Measurements from ENCODE around the gene PRKG1. TPM values are rescaled to one million over a fixed set of nuclear protein-coding genes. Genes with fewer than 3 reads are reported as not detected.

Gene PRKG1
- total and polyA plus RNA-seq, 2 of the 8 experiments (the other 6 are each of a cell fraction or from before 2014, with no cell fraction given) = 4.2 to 15.2 TPM

DNA sequence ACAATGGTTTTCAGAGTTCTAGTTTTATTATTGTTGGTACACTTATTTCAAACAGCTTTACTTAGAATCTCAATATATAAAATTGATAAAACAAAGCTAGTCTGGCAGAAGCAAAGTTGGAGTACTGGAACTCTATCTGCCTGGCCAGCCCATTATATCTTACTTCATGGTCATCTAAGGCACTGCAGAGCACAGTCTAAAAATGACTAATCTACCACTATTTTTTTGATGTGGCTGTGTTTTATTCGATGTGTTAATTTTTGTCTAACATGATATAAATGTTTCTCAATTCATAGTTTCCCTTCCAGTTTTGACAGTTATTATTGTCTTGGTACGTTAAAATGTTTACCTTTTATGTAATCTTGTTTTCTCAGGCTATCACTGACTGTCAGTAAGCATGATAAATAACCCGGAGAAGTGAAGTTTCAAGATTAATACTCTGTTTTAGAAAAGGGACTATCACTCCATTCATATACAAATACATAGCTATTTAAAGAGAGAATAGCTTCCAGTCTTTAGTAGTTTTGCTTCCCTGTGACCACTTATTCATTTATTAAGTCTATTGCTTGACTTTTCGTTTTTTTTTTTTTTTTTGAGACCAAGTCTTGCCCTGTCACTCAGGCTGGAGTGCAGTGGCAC lies 685.7 kb downstream of the PRKG1 start:
- no peak overlapping the region for H3K18ac ChIP-seq (ENCODE audit: extremely low read depth, low read length)
- no peak overlapping the region for H2BK120ac ChIP-seq (replicated peaks; ENCODE audit: low read depth, low read length)
- no peaks in the 10 kb centered on the region; a peak in 1 of 8 replicates for H3K36me3 ChIP-seq (ENCODE audit: control insufficient read depth in 2 of 4, insufficient read depth in 4 of 4, low read length in 3 of 4)
- DNase-seq (ENCODE audit: low read depth in 1 of 2, low spot score in 2 of 2) (no peak), FAIRE-seq (no peak)
- no peaks in the 10 kb centered on the region for H3K23me2 ChIP-seq (ENCODE audit: low read depth, low read length)
- no peaks in the 10 kb centered on the region for H3K9me3 ChIP-seq (ENCODE audit: insufficient read depth in 2 of 2, low read depth in 1 of 2, low read length in 1 of 2)
- H4K91ac ChIP-seq (replicated peaks; ENCODE audit: insufficient read length, low read length) = no peak overlapping the region
- H3K27me3 ChIP-seq (replicated peaks in 1 of 4; ENCODE audit: control insufficient read depth in 3 of 4, extremely low read depth in 1 of 4, insufficient read depth in 3 of 4, low read length in 3 of 4) = no peaks in the 10 kb centered on the region
- WGBS, 2 experiments (ENCODE audit: extremely low coverage in 1 of 2, insufficient coverage in 1 of 2, insufficient read length in 1 of 2, insufficient replicate concordance in 2 of 2, low coverage in 1 of 2, low lambda C conversion rate in 2 of 2, missing lambda C conversion rate in 1 of 2) = 84% methylated on average over 4 of the region's 4 CpGs; no CpG with 5 or more reads in 1 of the 2 experiments
- CTCF ChIA-PET (ENCODE audit: partially characterized antibody) = interaction anchor here (1.2 kb wide), 1 partner anchor 200 kb away, joined by 3 read pairs; no protein-coding TSS in a partner anchor
- no peak overlapping the region for H4K8ac ChIP-seq (ENCODE audit: extremely low read depth, insufficient read depth, low read length)
- no peak overlapping the region for H3K4me2 ChIP-seq (ENCODE audit: insufficient read depth in 1 of 2, low read depth in 2 of 2, low read length in 2 of 2)
- POLR2A ChIA-PET (ENCODE audit: partially characterized antibody) = no interaction called here
- H2AFZ ChIP-seq (ENCODE audit: low read length) = no peak overlapping the region
- H4K5ac ChIP-seq (ENCODE audit: insufficient read length, low read depth, low read length) = no peak overlapping the region
- H3K14ac ChIP-seq (ENCODE audit: insufficient read length) = no peak overlapping the region
- H3K56ac ChIP-seq (replicated peaks; ENCODE audit: insufficient read length, low read depth, low read length) = no peak overlapping the region
- TF ChIP-seq FOSL1 (IDR thresholded peaks at IDR 0.05; ENCODE audit: insufficient read depth, low read depth, low read length) = no peak
- TF ChIP-seq BACH1 (IDR thresholded peaks at IDR 0.05; ENCODE audit: low read length) = no peak
- TF ChIP-seq JUN (IDR thresholded peaks at IDR 0.05; ENCODE audit: low read depth, low read length) = no peak
- TF ChIP-seq GTF2F1 (IDR thresholded peaks at IDR 0.05; ENCODE audit: borderline replicate concordance, low read depth, low read length) = no peak
- no peak for TF ChIP-seq SP2 (IDR thresholded peaks at IDR 0.05; ENCODE audit: low read length)
- TF ChIP-seq CBX5 (IDR thresholded peaks at IDR 0.05; ENCODE audit: low read depth, low read length) = no peak
- no peak overlapping the region for H3K4me3 ChIP-seq (ENCODE audit: extremely low read depth in 1 of 4, insufficient read depth in 2 of 4, low read depth in 3 of 4, low read length in 4 of 4)
- no peaks in the 10 kb centered on the region for H3K79me2 ChIP-seq (ENCODE audit: control insufficient read depth in 1 of 2, insufficient read depth in 2 of 2, low read length in 2 of 2)
- no peak overlapping the region for H3K4ac ChIP-seq (replicated peaks; ENCODE audit: insufficient read length, low read depth, low read length)
- no peak overlapping the region for H2BK12ac ChIP-seq (ENCODE audit: low read depth, low read length)
- no peak overlapping the region for H3K23ac ChIP-seq (ENCODE audit: insufficient read length)
- H3K27ac ChIP-seq (ENCODE audit: low read depth, low read length) = no peak overlapping the region
- no peak overlapping the region for H2BK15ac ChIP-seq (ENCODE audit: low read length)
- H2BK20ac ChIP-seq (ENCODE audit: low read length) = no peak overlapping the region
- H2BK5ac ChIP-seq (ENCODE audit: low read depth, low read length) = no peak overlapping the region
- no peaks in the 10 kb centered on the region for H4K20me1 ChIP-seq (replicated peaks in 1 of 2; ENCODE audit: control insufficient read depth in 1 of 2, insufficient read depth in 2 of 2, low read length in 2 of 2)
- H3K79me1 ChIP-seq (ENCODE audit: low read depth, low read length) = no peaks in the 10 kb centered on the region
- no peaks in the 10 kb centered on the region for H3K4me1 ChIP-seq (replicated peaks in 1 of 4; ENCODE audit: control insufficient read depth in 3 of 4, insufficient read depth in 4 of 4, low read length in 3 of 4)
- no peak overlapping the region for H3K9ac ChIP-seq (replicated peaks in 1 of 4; ENCODE audit: extremely low read depth in 1 of 4, low read depth in 3 of 4, low read length in 3 of 4)
- H2AK5ac ChIP-seq (ENCODE audit: low read depth, low read length) = no peak overlapping the region

Measured in H1 (cell line).